K562 (cell line): Measurements from ENCODE around the gene DYSF. TPM values are rescaled to one million over a fixed set of nuclear protein-coding genes. Genes with fewer than 3 reads are reported as not detected.

ENCODE experiments used
- ATAC-seq: fragments of 200-7000 bp; cut with Tn5 transposase; 3 replicates; pipeline ENCODE4 v1.9.1; 2020; ENCODE audit warnings: moderate library complexity
- Bru-seq: library from RNA; stranded (reverse); fragments of 400-500 nt; gene quantifications from one replicate; lab custom pipeline; 2021; lab: Mats Ljungman, UMichigan
- BruChase-seq, 2 experiments: library from RNA; stranded (reverse); fragments of 400-500 nt; gene quantifications; one replicate each; lab custom pipeline; 2021; lab: Mats Ljungman, UMichigan
- BruUV-seq: library from RNA; stranded (reverse); fragments of 400-500 nt; replicated peaks from 2 replicates; lab custom pipeline; 2021; lab: Mats Ljungman, UMichigan
- CTCF ChIA-PET: fragments of 300-600 bp; formaldehyde crosslinking; extraction: SDS; loops from one replicate; lab custom pipeline; 2021; ENCODE audit warnings: low intra/inter-chr PET ratio; lab: Yijun Ruan, JAX
- POLR2A ChIA-PET: fragments of 300-600, 350-650 bp; sonication (Branson Sonifier 250); formaldehyde crosslinking; extraction: SDS; loops from one replicate; lab custom pipeline; 2021; ENCODE audit warnings: antibody characterized with exemption, inconsistent platforms; lab: Yijun Ruan, JAX
- DNase-seq, 4 experiments: peaks; one replicate each; pipeline versions ENCODE4 v3.0.0 to v3.0.0-alpha.2; 2011 to 2018; ENCODE audit warnings: low spot score in 3 of 4, mixed read lengths in 3 of 4; ENCODE audit errors: extremely low read depth in 1 of 4
- FAIRE-seq: peaks from 2 replicates; lab custom pipeline; 2011; peaks lifted over from hg19 to GRCh38; lab: Jason Lieb, UNC
- H2AFZ ChIP-seq: 2 replicates; pipeline ENCODE4 v1.6.0; 2011; ENCODE audit warnings: low read depth, low read length, control low read depth, inconsistent platforms
- H3K27ac ChIP-seq: fragments of 200-600 bp; 3 replicates; pipeline ENCODE4 v1.8.0; 2011; ENCODE audit warnings: low read depth, mild to moderate bottlenecking, control low read depth, inconsistent platforms, low read length, moderate library complexity, mixed read lengths; ENCODE audit errors: extremely low read depth
- H3K27me3 ChIP-seq, 2 experiments: fragments of 300-600 bp in 1 of 2; 2 replicates in 1 of 2; 3 replicates in 1 of 2; pipeline versions ENCODE4 v1.6.0 to v1.8.0; 2011; ENCODE audit warnings: inconsistent platforms in 2 of 2, low read length in 2 of 2, mild to moderate bottlenecking in 1 of 2, mixed read lengths in 1 of 2, moderate library complexity in 1 of 2; ENCODE audit not compliant: control insufficient read depth in 2 of 2, insufficient read depth in 2 of 2
- H3K36me3 ChIP-seq: fragments of 300-600 bp; 3 replicates; pipeline ENCODE4 v1.8.0; 2011; ENCODE audit warnings: mild to moderate bottlenecking, low read length, inconsistent platforms; ENCODE audit not compliant: control insufficient read depth, insufficient read depth
- H3K4me1 ChIP-seq, 2 experiments: fragments of 200-600 bp in 1 of 2; replicated peaks in 1 of 2; 2 replicates in 1 of 2; 3 replicates in 1 of 2; pipeline versions ENCODE4 v1.5.1 to v1.8.0; 2011; ENCODE audit warnings: inconsistent platforms in 2 of 2, low read length in 2 of 2, mild to moderate bottlenecking in 1 of 2, mixed read lengths in 1 of 2, moderate library complexity in 1 of 2; ENCODE audit not compliant: control insufficient read depth in 2 of 2, insufficient read depth in 2 of 2
- H3K4me2 ChIP-seq: 2 replicates; pipeline ENCODE4 v1.6.1; 2011; ENCODE audit warnings: low read length, control low read depth, inconsistent platforms, mixed read lengths; ENCODE audit not compliant: insufficient read depth
- H3K4me3 ChIP-seq: fragments of 200-600 bp; sonication (generic), shearing (Covaris generic); 2 replicates; pipeline ENCODE4 v1.5.1; 2016; ENCODE audit warnings: control low read depth, inconsistent platforms
- H3K79me2 ChIP-seq: fragments of 200-600 bp; 3 replicates; pipeline ENCODE4 v1.8.0; 2011; ENCODE audit warnings: low read length, inconsistent platforms; ENCODE audit not compliant: control insufficient read depth, insufficient read depth
- H3K9ac ChIP-seq, 2 experiments: 2 replicates each; pipeline versions ENCODE4 v1.6.0 to v1.6.1; 2011; ENCODE audit warnings: low read depth in 2 of 2, low read length in 2 of 2, control low read depth in 1 of 2, inconsistent platforms in 1 of 2, mild to moderate bottlenecking in 1 of 2, mixed read lengths in 1 of 2; ENCODE audit not compliant: insufficient read depth in 1 of 2
- H3K9me1 ChIP-seq: one replicate; pipeline ENCODE4 v1.6.0; 2011; ENCODE audit warnings: inconsistent platforms, mild to moderate bottlenecking, low read length, moderate library complexity; ENCODE audit not compliant: control insufficient read depth, insufficient read depth
- H3K9me3 ChIP-seq: replicated peaks from 2 replicates; pipeline ENCODE4 v1.5.1; 2011; ENCODE audit warnings: low read depth, low read length, inconsistent platforms; ENCODE audit not compliant: control insufficient read depth, insufficient read depth
- H4K20me1 ChIP-seq: replicated peaks from 2 replicates; pipeline ENCODE4 v1.6.1; 2011; ENCODE audit warnings: low read length, inconsistent platforms, mixed read lengths; ENCODE audit not compliant: control insufficient read depth, insufficient read depth
- HMGN3 ChIP-seq: IDR thresholded peaks from 2 replicates; pipeline ENCODE4 v1.6.1; 2011; ENCODE audit warnings: borderline replicate concordance, low read depth, mild to moderate bottlenecking, mixed read lengths, low read length; ENCODE audit not compliant: insufficient read length; ENCODE audit errors: extremely low read depth
- JUND ChIP-seq, 2 experiments: IDR thresholded peaks; 2 replicates in 1 of 2; 3 replicates in 1 of 2; pipeline ENCODE4 v1.6.1; 2011; ENCODE audit warnings: borderline replicate concordance in 2 of 2, low read depth in 2 of 2, low read length in 2 of 2, improper control_type of control experiment in 1 of 2, missing biosample characterization in 1 of 2, missing genetic modification characterization in 1 of 2, missing genetic modification reagents in 1 of 2
- KAT8 ChIP-seq: fragments of 450-650 bp; IDR thresholded peaks from 2 replicates; pipeline ENCODE4 v1.6.1; 2016; ENCODE audit warnings: low read depth, mild to moderate bottlenecking
- POLR2G ChIP-seq: fragments of 200-400 bp; formaldehyde crosslinking; IDR thresholded peaks from 2 replicates; pipeline ENCODE4 v1.6.1; 2017; ENCODE audit warnings: low read depth, mild to moderate bottlenecking, antibody characterized with exemption, low read length, moderate library complexity
- RNF2 ChIP-seq: sonication (generic); IDR thresholded peaks from 2 replicates; pipeline ENCODE4 v1.6.1; 2016
- STAT5A ChIP-seq: IDR thresholded peaks from 2 replicates; pipeline ENCODE4 v1.6.1; 2012; ENCODE audit warnings: low read length, inconsistent platforms, borderline replicate concordance
- TAF1 ChIP-seq: IDR thresholded peaks from 2 replicates; pipeline ENCODE4 v1.6.1; 2011; ENCODE audit warnings: mild to moderate bottlenecking, low read length, moderate library complexity; ENCODE audit not compliant: insufficient read depth, control insufficient read depth, severe bottlenecking; ENCODE audit errors: extremely low read depth
- WGBS: fragments of 100-300 bp; shearing (Covaris generic); methylation state at CpG from one replicate; pipeline ENCODE4 v1.1.6; 2016; ENCODE audit warnings: low coverage, mixed read lengths; ENCODE audit not compliant: insufficient coverage; ENCODE audit errors: missing lambda C conversion rate; 5-methylcytosine and 5-hydroxymethylcytosine counted together
- in situ Hi-C: fragments of 300-500 bp; cut with MboI; formaldehyde crosslinking; loops from 4 replicates; pipeline ENCODE4 v1.15.0; 2018; ENCODE audit warnings: inconsistent platforms, mixed read lengths
- intact Hi-C: fragments of 100-400 bp; cut with micrococcal nuclease; formaldehyde crosslinking; loops from 2 replicates; pipeline ENCODE4 v1.14.2; 2022
- long read RNA-seq, 3 experiments: library from polyadenylated mRNA in 2 of 3; library from RNA in 1 of 3; unstranded in 2 of 3; stranded (forward) in 1 of 3; transcript quantifications; one replicate each; pipeline ENCODE4 v2.0.0, GENCODE V29; 2019 to 2022
- polyA minus RNA-seq, 3 experiments: library from RNA; depleted of rRNA, polyadenylated mRNA; stranded (reverse); fragments of >200 nt; gene quantifications; 2 replicates each; pipeline ENCODE4 v1.2.3, GENCODE V29; 2011
- polyA plus RNA-seq, 8 experiments: library from polyadenylated mRNA; depleted of rRNA in 4 of 8; stranded (reverse) in 5 of 8; unstranded in 3 of 8; fragments of >200 nt; fragmentation: Nextera tagmentation in 2 of 8; fragmentation: Illumina TruSeq in 1 of 8; extraction: Ambion mirVana in 2 of 8; extraction: Trizol in 1 of 8; gene quantifications; 2 replicates each; pipeline versions ENCODE4 v1.2.1 to v1.2.3, GENCODE V29; 2011 to 2014; ENCODE audit warnings: inconsistent platforms in 1 of 8, missing spikeins in 1 of 8
- total RNA-seq, 7 experiments: library from RNA; depleted of rRNA in 6 of 7; stranded (reverse); fragments of >200 nt in 6 of 7; fragmentation: Illumina TruSeq in 2 of 7; extraction: Trizol in 2 of 7; gene quantifications; 2 replicates each; pipeline versions ENCODE4 v1.2.1 to v1.2.3, GENCODE V29; 2011 to 2021; ENCODE audit warnings: low replicate concordance in 1 of 7
- TF ChIP-seq, protein P1 (sequence below), 2 experiments: fragments of 450-650 bp in 1 of 2; IDR thresholded peaks; 2 replicates each; pipeline ENCODE4 v1.6.1; 2011 to 2017; ENCODE audit warnings: low read depth in 2 of 2, antibody characterized with exemption in 1 of 2, borderline replicate concordance in 1 of 2, low read length in 1 of 2, mild to moderate bottlenecking in 1 of 2, mixed read lengths in 1 of 2; ENCODE audit not compliant: control insufficient read depth in 1 of 2

Gene DYSF
- 3.8 and 9.4 TPM in 2 replicates for total RNA-seq (2011; cell fraction: chromatin; rRNA removed; ENCODE audit: low replicate concordance)
- total RNA-seq (2011; cell fraction: nucleolus; rRNA removed): 4.5 TPM in 2 replicates
- 3.1 and 3.7 TPM in 2 replicates for total RNA-seq (2011; cell fraction: nucleoplasm; rRNA removed)
- total RNA-seq (2014; rRNA removed) (0.32 and 0.49 TPM in 2 replicates), total RNA-seq (2014; rRNA removed; fragmentation: Illumina TruSeq; extraction: Trizol) (0.16 and 0.29 TPM in 2 replicates), total RNA-seq (2015; rRNA removed; fragmentation: Illumina TruSeq; extraction: Trizol) (0.19 and 0.25 TPM in 2 replicates), total RNA-seq (2021) (0.80 and 0.87 TPM in 2 replicates), polyA plus RNA-seq (2011; rRNA removed) (0.45 and 0.56 TPM in 2 replicates), polyA plus RNA-seq (2014; fragmentation: Illumina TruSeq; extraction: Trizol) (0.65 and 0.98 TPM in 2 replicates), polyA plus RNA-seq (2014; fragmentation: Nextera tagmentation; extraction: Ambion mirVana) (under 1 TPM; 0.01 TPM), polyA plus RNA-seq (2014; rRNA removed) (0.23 and 0.26 TPM in 2 replicates), polyA minus RNA-seq (2011; rRNA and poly(A)+ RNA removed) (0.42 and 1.8 TPM in 2 replicates), Bru-seq, nascent RNA (percentile 33 among the genes with signal in this experiment), BruChase-seq, experiment 1, labeled RNA remaining after a 2-hour chase (percentile 28 among the genes with signal in this experiment), BruChase-seq, experiment 2, labeled RNA remaining after a 6-hour chase (percentile 26 among the genes with signal in this experiment)
- polyA plus RNA-seq (2011; cell fraction: cytosol; rRNA removed): 0.15 and 0.95 TPM in 2 replicates
- 0.88 and 4.1 TPM in 2 replicates for polyA plus RNA-seq (2011; cell fraction: nucleus; rRNA removed)
- polyA plus RNA-seq (2012): 1.0 and 2.2 TPM in 2 replicates
- 0.91 and 3.0 TPM in 2 replicates for polyA minus RNA-seq (2011; cell fraction: cytosol; rRNA and poly(A)+ RNA removed)
- polyA minus RNA-seq (2011; cell fraction: nucleus; rRNA and poly(A)+ RNA removed): 2.2 TPM in 2 replicates
- long read RNA-seq, experiment 1, partial matches to known transcripts: 3 of 3 reads
- long read RNA-seq, experiment 1, other reads (novel, unspliced or antisense): 0 of 3 reads
- long read RNA-seq, experiment 2, partial matches to known transcripts: 1 of 1 reads
- long read RNA-seq, experiment 2, other reads (novel, unspliced or antisense): 0 of 1 reads
- long read RNA-seq, experiment 3, partial matches to known transcripts: 1 of 1 reads
- long read RNA-seq, experiment 3, other reads (novel, unspliced or antisense): 0 of 1 reads

DNA sequence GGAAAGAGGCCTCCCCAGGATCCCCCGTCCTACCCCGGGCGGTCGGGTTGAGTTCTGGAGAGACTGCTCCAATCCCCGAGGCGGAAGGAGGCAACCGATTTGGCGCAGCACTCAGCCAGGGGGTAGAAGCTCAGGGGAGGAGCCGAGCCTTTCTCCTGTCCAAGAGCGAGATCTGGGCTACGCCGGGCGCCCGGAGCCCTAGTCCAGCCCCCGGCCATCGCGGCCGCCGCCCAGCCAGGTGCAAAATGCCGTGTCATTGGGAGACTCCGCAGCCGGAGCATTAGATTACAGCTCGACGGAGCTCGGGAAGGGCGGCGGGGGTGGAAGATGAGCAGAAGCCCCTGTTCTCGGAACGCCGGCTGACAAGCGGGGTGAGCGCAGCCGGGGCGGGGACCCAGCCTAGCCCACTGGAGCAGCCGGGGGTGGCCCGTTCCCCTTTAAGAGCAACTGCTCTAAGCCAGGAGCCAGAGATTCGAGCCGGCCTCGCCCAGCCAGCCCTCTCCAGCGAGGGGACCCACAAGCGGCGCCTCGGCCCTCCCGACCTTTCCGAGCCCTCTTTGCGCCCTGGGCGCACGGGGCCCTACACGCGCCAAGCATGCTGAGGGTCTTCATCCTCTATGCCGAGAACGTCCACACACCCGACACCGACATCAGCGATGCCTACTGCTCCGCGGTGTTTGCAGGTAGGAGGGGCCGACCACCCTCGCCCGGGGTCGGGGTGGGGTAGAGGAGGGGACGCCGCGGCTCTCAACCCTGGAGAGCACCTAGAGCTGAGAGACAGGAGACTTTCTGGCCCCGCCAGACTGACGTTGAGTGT, at the start of gene DYSF:
TSS of gene DYSF (plus strand) at position 158 of the 817 bp plus-strand sequence.
- Histone ChIP-seq H3K27ac (peak within 1 kb of the TSS; percentile 30; the same call in 2 of the 3 replicates), H3K9ac (peak within 1 kb of the TSS; percentile 52 to 88)
- peak; percentile 84 for TF ChIP-seq HMGN3
- peak; percentile 5; the same call in 1 of the 2 replicates for TF ChIP-seq JUND (IDR thresholded peaks at IDR 0.05; ENCODE audit: borderline replicate concordance, low read depth, low read length)
- no peak; the same call in 2 of the 3 replicates for TF ChIP-seq JUND (tag; IDR thresholded peaks at IDR 0.05; ENCODE audit: borderline replicate concordance, low read depth, low read length)
- no peak for TF ChIP-seq KAT8
- TF ChIP-seq RNF2: peak; percentile 28; the same call in 1 of the 2 replicates
- TF ChIP-seq POLR2G: peak; percentile 79
- peak; percentile 61 for TF ChIP-seq TAF1
- peak; percentile 30; the same call in 1 of the 2 replicates for TF ChIP-seq STAT5A
- TF ChIP-seq, protein P1, sequence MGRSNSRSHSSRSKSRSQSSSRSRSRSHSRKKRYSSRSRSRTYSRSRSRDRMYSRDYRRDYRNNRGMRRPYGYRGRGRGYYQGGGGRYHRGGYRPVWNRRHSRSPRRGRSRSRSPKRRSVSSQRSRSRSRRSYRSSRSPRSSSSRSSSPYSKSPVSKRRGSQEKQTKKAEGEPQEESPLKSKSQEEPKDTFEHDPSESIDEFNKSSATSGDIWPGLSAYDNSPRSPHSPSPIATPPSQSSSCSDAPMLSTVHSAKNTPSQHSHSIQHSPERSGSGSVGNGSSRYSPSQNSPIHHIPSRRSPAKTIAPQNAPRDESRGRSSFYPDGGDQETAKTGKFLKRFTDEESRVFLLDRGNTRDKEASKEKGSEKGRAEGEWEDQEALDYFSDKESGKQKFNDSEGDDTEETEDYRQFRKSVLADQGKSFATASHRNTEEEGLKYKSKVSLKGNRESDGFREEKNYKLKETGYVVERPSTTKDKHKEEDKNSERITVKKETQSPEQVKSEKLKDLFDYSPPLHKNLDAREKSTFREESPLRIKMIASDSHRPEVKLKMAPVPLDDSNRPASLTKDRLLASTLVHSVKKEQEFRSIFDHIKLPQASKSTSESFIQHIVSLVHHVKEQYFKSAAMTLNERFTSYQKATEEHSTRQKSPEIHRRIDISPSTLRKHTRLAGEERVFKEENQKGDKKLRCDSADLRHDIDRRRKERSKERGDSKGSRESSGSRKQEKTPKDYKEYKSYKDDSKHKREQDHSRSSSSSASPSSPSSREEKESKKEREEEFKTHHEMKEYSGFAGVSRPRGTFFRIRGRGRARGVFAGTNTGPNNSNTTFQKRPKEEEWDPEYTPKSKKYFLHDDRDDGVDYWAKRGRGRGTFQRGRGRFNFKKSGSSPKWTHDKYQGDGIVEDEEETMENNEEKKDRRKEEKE (IDR thresholded peaks at IDR 0.05; ENCODE audit: borderline replicate concordance in 1 of 2, control insufficient read depth in 1 of 2, low read depth in 2 of 2, low read length in 1 of 2): no peak

More for the DNA sequence above, at the start of gene DYSF:
- peak within 1 kb of the TSS; percentile 87 for H2AFZ ChIP-seq
- H3K27me3 ChIP-seq: no peaks in the 10 kb centered on the region
- H3K4me3 ChIP-seq: peak within 1 kb of the TSS; percentile 35
- no TSS peak for BruUV-seq
- 2% methylated on average over 41 of the region's 66 CpGs for WGBS
- H3K9me1 ChIP-seq: no peaks in the 10 kb centered on the region
- no peaks in the 10 kb centered on the region for H3K9me3 ChIP-seq
- peaks cover 23 to 36% of the 10 kb centered on the region in 2 experiments for H3K4me1 ChIP-seq
- FAIRE-seq: peak; percentile 60
- no peaks in the 10 kb centered on the region for H3K79me2 ChIP-seq
- no peaks in the 10 kb centered on the region for H3K36me3 ChIP-seq
- peak within 1 kb of the TSS; percentile 75 for H3K4me2 ChIP-seq
- intact Hi-C loops: loop anchor here (5.0 kb wide), 1 partner anchor 386 kb away; the partner anchor contains the start of gene NAGK
- in situ Hi-C loops: no loop called here
- ChIA-PET POLR2A (interaction anchor here (0.7 to 1.0 kb wide), 3 partner anchors 444 to 1796 kb away, joined by 3 to 4 read pairs (median 3); no protein-coding TSS in a partner anchor), CTCF (no interaction called here)
- ATAC-seq: peak; percentile 90
- no peaks in the 10 kb centered on the region; the same call in 1 of the 2 replicates for H4K20me1 ChIP-seq
- peak; percentile 82 to 90 (median 86) for DNase-seq
